ENCODE results near the gene PDE11A. TPM values are rescaled to one million over a fixed set of nuclear protein-coding genes. Genes with fewer than 3 reads are reported as not detected.

Gene PDE11A
- total RNA-seq, 1 experiment from 2014 or later, result 0.13 TPM

GRCh38 chr2:178111743-178112142 lies 39.2 kb upstream of the PDE11A start:
- H3K9ac ChIP-seq (ENCODE audit: extremely low read depth, insufficient read length, low read length), result no peak overlapping the region
- peak overlapping the region in 1 of 2 experiments; percentile 95; a peak in 1 of 5 replicates for H3K4me3 Mint-ChIP-seq
- TF ChIP-seq, protein P1, sequence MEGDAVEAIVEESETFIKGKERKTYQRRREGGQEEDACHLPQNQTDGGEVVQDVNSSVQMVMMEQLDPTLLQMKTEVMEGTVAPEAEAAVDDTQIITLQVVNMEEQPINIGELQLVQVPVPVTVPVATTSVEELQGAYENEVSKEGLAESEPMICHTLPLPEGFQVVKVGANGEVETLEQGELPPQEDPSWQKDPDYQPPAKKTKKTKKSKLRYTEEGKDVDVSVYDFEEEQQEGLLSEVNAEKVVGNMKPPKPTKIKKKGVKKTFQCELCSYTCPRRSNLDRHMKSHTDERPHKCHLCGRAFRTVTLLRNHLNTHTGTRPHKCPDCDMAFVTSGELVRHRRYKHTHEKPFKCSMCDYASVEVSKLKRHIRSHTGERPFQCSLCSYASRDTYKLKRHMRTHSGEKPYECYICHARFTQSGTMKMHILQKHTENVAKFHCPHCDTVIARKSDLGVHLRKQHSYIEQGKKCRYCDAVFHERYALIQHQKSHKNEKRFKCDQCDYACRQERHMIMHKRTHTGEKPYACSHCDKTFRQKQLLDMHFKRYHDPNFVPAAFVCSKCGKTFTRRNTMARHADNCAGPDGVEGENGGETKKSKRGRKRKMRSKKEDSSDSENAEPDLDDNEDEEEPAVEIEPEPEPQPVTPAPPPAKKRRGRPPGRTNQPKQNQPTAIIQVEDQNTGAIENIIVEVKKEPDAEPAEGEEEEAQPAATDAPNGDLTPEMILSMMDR (conservative IDR thresholded peaks at IDR 0.05), result no peak

More at GRCh38 chr2:178111743-178112142, 39.2 kb upstream of the PDE11A start:
- H2BK5ac ChIP-seq (ENCODE audit: insufficient read length, low read length), result no peak overlapping the region
- H3K23me2 ChIP-seq (ENCODE audit: insufficient read length, low read depth, low read length, poor library complexity, severe bottlenecking), result peaks cover 8% of the 10 kb centered on the region
- no peak overlapping the region for H3K27ac ChIP-seq (ENCODE audit: insufficient read length, low read depth, low read length)
- H2BK120ac ChIP-seq (ENCODE audit: low read depth, low read length, poor library complexity, severe bottlenecking), result no peak overlapping the region
- H3K56ac ChIP-seq (ENCODE audit: insufficient read length, low read depth, low read length), result no peak overlapping the region
- H3K4ac ChIP-seq (ENCODE audit: low read depth, low read length), result no peak overlapping the region
- no peaks in the 10 kb centered on the region for H3K4me1 ChIP-seq (ENCODE audit: insufficient read depth, low read length)
- no peak overlapping the region for H2BK12ac ChIP-seq (ENCODE audit: insufficient read length, low read depth, low read length)
- WGBS (ENCODE audit: extremely low coverage, insufficient read length, low lambda C conversion rate), result no CpG with 5 or more reads among the region's 1 CpG
- no peak overlapping the region for H3K4me2 ChIP-seq (ENCODE audit: insufficient read depth, insufficient read length, low read length)
- no peak overlapping the region for H2AK5ac ChIP-seq (ENCODE audit: insufficient read length, low read length)
- H2AFZ ChIP-seq (ENCODE audit: low read length), result no peak overlapping the region
- H4K8ac ChIP-seq (replicated peaks; ENCODE audit: insufficient read length, low read depth, low read length), result no peak overlapping the region
- H4K5ac ChIP-seq (ENCODE audit: insufficient read length, low read depth, low read length), result no peak overlapping the region
- Mint-ChIP-seq H3K27me3 (ENCODE audit: low read depth) (no peaks in the 10 kb centered on the region), H3K36me3 (ENCODE audit: insufficient read depth in 1 of 3, low read depth in 3 of 3) (no peaks in the 10 kb centered on the region), H3K27ac (no peak overlapping the region), H3K4me1 (peaks cover 3 to 5% of the 10 kb centered on the region in 2 experiments; a peak in 3 of 4 replicates), H3K9me3 (no peaks in the 10 kb centered on the region)
- no peaks in the 10 kb centered on the region for H3K79me2 ChIP-seq (ENCODE audit: insufficient read depth, low read length)
- H4K91ac ChIP-seq (ENCODE audit: insufficient read length, low read depth, low read length), result no peak overlapping the region
- DNase-seq, result no peak
- H3K9me3 ChIP-seq (ENCODE audit: control insufficient read depth, low read depth, low read length), result no peaks in the 10 kb centered on the region
- H3K79me1 ChIP-seq (ENCODE audit: insufficient read depth, low read depth, low read length, poor library complexity, severe bottlenecking), result no peaks in the 10 kb centered on the region
- no peak overlapping the region for H3K23ac ChIP-seq (ENCODE audit: insufficient read length, low read depth, low read length)
- H3K27me3 ChIP-seq (ENCODE audit: insufficient read depth, low read length), result no peaks in the 10 kb centered on the region
- H4K20me1 ChIP-seq (ENCODE audit: control insufficient read depth, insufficient read depth, insufficient read length), result no peaks in the 10 kb centered on the region
- no peak overlapping the region for H3K14ac ChIP-seq (ENCODE audit: insufficient read depth, low read length)
- no peak overlapping the region for H2BK20ac ChIP-seq (ENCODE audit: low read depth, low read length, poor library complexity, severe bottlenecking)
- H3T11ph ChIP-seq (ENCODE audit: low read length), result no peak overlapping the region
- H2BK15ac ChIP-seq (ENCODE audit: low read depth, low read length), result no peak overlapping the region
- H3K18ac ChIP-seq (ENCODE audit: insufficient read length, low read depth, low read length), result no peak overlapping the region
